GM18907 (cell line): ENCODE measurements around the gene DNAI2.

Experiments
- ATAC-seq: cut with Tn5 transposase; IDR thresholded peaks from one replicate; pipeline ENCODE4 v1.9.1; 2021; ENCODE audit warnings: mild to moderate bottlenecking, moderate library complexity; ENCODE audit not compliant: unreplicated experiment

The DNAI2 gene

GRCh38 chr17:74274060-74274708 is at the start of gene DNAI2:
DNAI2 (plus strand) TSS chr17:74274234; CDS start chr17:74281818, 7,584 bp downstream.
- ATAC-seq: no peak

GRCh38 chr17:74224959-74225725 is 48.9 kb upstream of the DNAI2 start:
- no peak for ATAC-seq

GRCh38 chr17:74226252-74226651 is 47.8 kb upstream of the DNAI2 start:
- no peak for ATAC-seq

GRCh38 chr17:74227271-74228080 is 46.6 kb upstream of the DNAI2 start:
- ATAC-seq: no peak

GRCh38 chr17:74228306-74228978 is 45.6 kb upstream of the DNAI2 start:
- ATAC-seq: no peak

GRCh38 chr17:74230896-74231295 is 43.1 kb upstream of the DNAI2 start:
- no peak for ATAC-seq

- ATAC-seq: no peak
Observed at GRCh38 chr17:74231928-74232907, 41.8 kb upstream of the DNAI2 start.

GRCh38 chr17:74233937-74234336 is 40.1 kb upstream of the DNAI2 start:
- no peak for ATAC-seq

- ATAC-seq: no peak
Observed at GRCh38 chr17:74234486-74234885, 39.5 kb upstream of the DNAI2 start.

GRCh38 chr17:74235040-74235581 is 38.9 kb upstream of the DNAI2 start:
- no peak for ATAC-seq

GRCh38 chr17:74235911-74236371 is 38.1 kb upstream of the DNAI2 start:
- no peak for ATAC-seq

- ATAC-seq: no peak
Observed at GRCh38 chr17:74237321-74237720, 36.7 kb upstream of the DNAI2 start.

GRCh38 chr17:74239172-74239571 is 34.9 kb upstream of the DNAI2 start:
- no peak for ATAC-seq

GRCh38 chr17:74240618-74241205 is 33.3 kb upstream of the DNAI2 start:
- ATAC-seq: no peak

- no peak for ATAC-seq
Observed at GRCh38 chr17:74241431-74241830, 32.6 kb upstream of the DNAI2 start.

- no peak for ATAC-seq
Observed at GRCh38 chr17:74241847-74242246, 32.2 kb upstream of the DNAI2 start.

- no peak for ATAC-seq
Observed at GRCh38 chr17:74243013-74243755, 30.9 kb upstream of the DNAI2 start.

GRCh38 chr17:74244128-74244527 is 29.9 kb upstream of the DNAI2 start:
- no peak for ATAC-seq
